ENCODE data around the gene KIF11.
"Not testable (repeated sequence)": the region's sequence is repeated elsewhere in the genome, so short reads cannot be mapped to it uniquely, and the experiment has no call there.

KIF11 gene

DNA sequence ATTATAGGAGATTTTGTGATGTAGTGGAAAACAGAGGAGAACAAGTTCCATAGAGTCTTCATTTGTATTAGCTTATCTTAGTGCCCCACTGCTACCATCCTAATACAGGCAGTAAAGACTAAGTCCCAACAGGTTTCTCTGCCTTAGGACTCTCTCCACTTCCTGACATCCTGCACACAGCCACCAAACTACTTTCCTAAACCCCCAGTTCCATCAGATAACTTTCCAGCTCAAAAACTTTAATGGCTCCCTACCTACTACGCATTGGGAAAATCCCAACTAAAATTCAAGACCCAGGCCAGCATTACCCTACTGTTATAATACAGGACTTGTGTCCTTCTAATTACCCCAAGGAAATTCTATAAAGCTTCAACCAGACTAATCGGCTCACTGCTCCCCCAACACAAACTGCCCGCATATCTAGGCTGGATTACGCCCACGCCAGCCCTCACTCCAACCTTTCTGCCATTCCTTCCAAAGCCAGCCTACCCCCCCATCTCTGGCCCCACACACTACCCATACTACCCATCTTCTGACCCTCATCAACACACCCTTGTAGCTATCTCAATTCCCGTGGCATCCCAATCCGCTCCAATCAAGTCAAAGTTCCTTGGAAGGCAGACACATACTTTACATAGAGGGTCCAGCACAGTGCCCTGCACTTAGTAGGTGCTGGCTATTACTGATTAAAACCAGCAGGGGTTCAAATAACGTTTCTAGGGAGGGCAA is 20.4 kb upstream of the KIF11 start:
- no peak for TF ChIP-seq CTCF (IDR thresholded peaks at IDR 0.05; ENCODE audit: low read depth, low read length, missing control alignments)
- peak overlapping the region; percentile 85 for H3K4me3 ChIP-seq (ENCODE audit: low read depth, low read length)
- in situ Hi-C loops (cut with HindIII; ENCODE audit: low sequenced_read_pairs): no loop called here
- DNase-seq (ENCODE audit: low read depth): no peak

DNA sequence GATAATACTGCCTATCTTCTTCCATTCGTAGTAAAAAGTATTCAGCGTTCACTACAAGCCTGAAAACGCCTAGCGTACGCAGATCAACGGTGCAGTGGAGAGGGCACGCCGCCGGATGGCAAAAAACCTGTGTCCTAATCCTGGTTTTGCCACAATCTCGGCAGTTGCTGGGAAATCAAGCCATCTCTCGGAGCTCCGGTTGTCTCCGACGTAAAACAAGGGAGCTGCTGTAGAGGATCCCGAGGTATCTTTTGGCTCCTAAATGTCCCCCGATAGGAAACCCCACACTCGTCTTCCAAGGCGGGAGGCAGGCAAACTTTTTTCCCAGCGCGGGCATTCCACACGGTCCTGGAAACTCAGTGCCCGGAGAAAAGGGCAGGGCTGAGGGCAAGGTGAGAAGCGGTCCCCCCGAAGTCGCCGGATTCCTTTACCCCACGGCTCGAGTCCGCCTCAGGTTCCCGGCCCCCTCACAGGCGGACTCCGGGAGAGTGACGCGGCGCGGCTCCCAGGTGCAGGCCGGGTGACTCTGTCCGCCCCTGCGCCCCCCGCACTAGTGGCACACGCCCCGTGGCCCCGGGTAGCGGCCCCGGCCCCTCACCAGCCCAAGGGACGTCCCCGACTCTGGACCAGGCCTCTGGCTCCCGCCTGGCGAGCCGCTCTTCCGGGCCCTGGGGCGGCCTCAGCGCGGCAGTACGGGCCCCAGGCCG is 19.7 kb upstream of the KIF11 start:
- peak; percentile 20 for TF ChIP-seq CTCF (IDR thresholded peaks at IDR 0.05; ENCODE audit: low read depth, low read length, missing control alignments)
- H3K4me3 ChIP-seq (ENCODE audit: low read depth, low read length): peak overlapping the region; percentile 85
- no peak for DNase-seq (ENCODE audit: low read depth)
- in situ Hi-C loops (cut with HindIII; ENCODE audit: low sequenced_read_pairs): no loop called here

DNA sequence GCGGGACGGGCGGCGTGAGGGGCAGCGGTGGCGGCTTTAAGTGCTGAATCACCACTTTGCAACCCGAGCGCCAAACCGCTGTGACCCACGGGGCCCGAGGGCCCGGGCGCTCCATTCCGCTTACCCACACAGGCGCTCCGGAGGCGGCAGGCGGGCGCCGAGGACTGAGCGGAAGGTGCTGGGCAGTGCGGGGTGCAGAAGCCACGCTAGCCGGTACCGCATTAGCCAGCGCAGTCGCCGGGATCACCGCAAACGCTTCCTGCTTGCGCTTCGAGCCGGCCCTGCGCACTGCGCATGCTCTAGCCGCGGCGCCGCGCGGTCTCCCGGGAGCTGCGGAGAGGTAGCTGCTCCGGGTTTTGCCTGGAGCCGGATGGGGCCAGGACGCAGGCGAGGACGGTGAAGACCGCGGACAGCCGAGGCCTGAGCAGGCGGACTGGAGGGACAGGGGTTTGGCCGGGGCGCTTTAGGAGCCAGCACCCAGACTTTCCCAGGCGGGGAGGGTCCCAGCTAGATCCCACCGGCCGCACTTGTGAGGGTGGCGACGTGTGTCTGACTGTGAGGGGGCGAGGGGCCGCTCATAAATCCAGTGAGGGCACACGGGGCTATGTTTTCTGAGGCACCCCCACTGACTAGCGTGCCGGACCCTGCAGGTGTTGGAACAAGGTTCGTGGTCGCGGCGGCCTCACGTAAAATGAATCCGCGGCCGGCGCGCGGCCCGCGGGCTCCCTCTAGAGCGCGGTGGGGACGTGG is 19.0 kb upstream of the KIF11 start, which contains the start of gene IDE:
Gene IDE, minus strand, starts transcription at position 296 of the 750 bp plus-strand sequence. Its CDS starts 74 bp downstream, at position 222.
- in situ Hi-C loops (cut with HindIII; ENCODE audit: low sequenced_read_pairs): no loop called here
- peak; percentile 66 for DNase-seq (ENCODE audit: low read depth)
- H3K4me3 ChIP-seq (ENCODE audit: low read depth, low read length): peak within 1 kb of the TSS; percentile 85
- peak; percentile 82 for TF ChIP-seq CTCF (IDR thresholded peaks at IDR 0.05; ENCODE audit: low read depth, low read length, missing control alignments)

DNA sequence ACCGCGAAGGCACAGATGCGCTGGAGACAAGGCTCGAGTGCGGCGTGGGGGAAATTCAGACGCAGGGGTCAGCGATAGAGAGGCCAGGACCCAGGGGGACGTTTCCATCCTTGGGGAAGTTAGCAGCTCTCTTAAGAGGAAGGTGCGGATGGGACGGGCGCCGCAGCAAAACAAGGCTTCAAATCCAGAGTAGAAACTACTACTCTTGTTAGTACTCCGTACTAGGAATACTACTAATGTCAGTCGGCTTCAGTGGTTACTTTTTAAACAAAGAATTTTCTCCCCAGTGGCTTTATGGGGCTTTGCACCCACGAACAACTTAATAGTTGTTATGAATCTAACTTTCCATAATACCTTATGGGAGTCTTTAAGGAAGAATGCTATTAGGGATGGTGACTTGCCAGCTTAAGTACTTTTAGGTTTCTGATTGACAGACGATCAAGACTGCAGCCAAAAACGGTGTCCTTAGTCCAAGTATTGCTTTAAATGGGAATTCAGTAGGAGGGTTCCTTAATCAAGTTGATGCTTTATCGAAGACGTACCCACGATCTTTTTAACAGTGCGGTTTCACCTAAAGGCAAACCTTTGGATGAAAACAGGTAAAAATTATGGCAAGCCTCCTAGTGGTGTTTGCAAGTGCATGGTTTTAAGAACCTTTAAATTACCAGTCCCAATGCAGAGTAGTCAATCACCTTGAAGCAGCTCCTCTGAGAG is 18.2 kb upstream of the KIF11 start:
- peak overlapping the region; percentile 85 for H3K4me3 ChIP-seq (ENCODE audit: low read depth, low read length)
- DNase-seq (ENCODE audit: low read depth): no peak
- no peak for TF ChIP-seq CTCF (IDR thresholded peaks at IDR 0.05; ENCODE audit: low read depth, low read length, missing control alignments)
- in situ Hi-C loops (cut with HindIII; ENCODE audit: low sequenced_read_pairs): no loop called here

DNA sequence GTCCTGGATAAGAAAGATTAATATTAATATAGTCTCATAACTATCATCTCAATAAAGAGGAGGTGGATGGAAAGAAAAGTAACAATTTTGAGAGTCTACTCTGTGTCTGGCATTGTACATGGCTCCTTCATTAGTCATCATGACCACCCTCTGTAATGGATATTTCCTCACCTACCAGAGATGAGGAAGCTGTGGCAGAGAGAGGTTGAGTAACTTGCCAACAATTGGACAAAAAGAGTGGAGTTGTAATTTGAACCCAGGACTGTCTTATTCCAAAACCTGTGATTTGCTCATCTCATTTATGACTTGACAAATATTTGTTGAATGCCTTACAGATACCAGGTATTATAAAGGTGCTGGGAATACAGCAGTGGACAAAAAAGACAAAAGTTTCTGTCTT is 17.0 kb upstream of the KIF11 start:
- no peak for DNase-seq (ENCODE audit: low read depth)
- in situ Hi-C loops (cut with HindIII; ENCODE audit: low sequenced_read_pairs): no loop called here
- no peak for TF ChIP-seq CTCF (IDR thresholded peaks at IDR 0.05; ENCODE audit: low read depth, low read length, missing control alignments)
- H3K4me3 ChIP-seq (ENCODE audit: low read depth, low read length): no peak overlapping the region

DNA sequence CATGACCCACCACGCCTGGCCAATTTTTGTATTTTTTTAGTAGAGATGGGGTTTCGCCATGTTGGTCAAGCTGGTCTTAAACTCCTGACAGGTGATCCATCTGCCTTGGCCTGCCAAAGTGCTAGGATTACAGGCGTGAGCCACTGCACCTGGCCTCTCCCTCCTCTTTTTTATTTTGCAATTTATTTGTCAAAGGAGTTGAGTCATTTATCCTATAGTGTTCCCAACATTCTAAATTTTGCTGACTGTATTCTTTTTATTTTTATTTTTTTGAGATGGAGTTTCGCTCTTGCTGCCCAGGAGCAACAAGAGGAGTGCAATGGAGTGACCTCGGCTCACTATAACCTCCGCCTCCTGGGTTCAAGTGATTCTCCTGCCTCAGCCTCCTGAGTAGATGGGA is 10.6 kb upstream of the KIF11 start:
- H3K4me3 ChIP-seq (ENCODE audit: low read depth, low read length); in situ Hi-C loops (cut with HindIII; ENCODE audit: low sequenced_read_pairs); DNase-seq (ENCODE audit: low read depth): not testable (repeated sequence)

Data from astrocyte of the cerebellum (primary cell).